Spleen (tissue), 7 donors: ENCODE data around the gene RASGEF1B.

Experiments used
- CTCF ChIP-seq, 11 experiments: fragments of 200-600 bp in 7 of 11; fragments of 450-650 bp in 4 of 11; sonication (generic) in 4 of 11; IDR thresholded peaks in 8 of 11; conservative IDR thresholded peaks in 3 of 11; 1 replicate in 7 of 11; 2 replicates in 4 of 11; pipeline versions ENCODE4 v1.4.0 to v1.8.0; 2016 to 2021; ENCODE audit warnings: antibody characterized with exemption in 11 of 11, inconsistent platforms in 4 of 11, mild to moderate bottlenecking in 1 of 11
- POLR2AphosphoS5 ChIP-seq, 3 donors: sonication (generic); formaldehyde crosslinking; IDR thresholded peaks; one replicate each; pipeline ENCODE4 v1.5.1; 2017; ENCODE audit warnings: antibody characterized with exemption in 3 of 3
- donor health status: DM: no; HTN: no; CAD: no; lungs with moderate emphysema.
- donor health status: DM: no; HTN: no; CAD: no.
- donor health status: DM: no; HTN: no; CAD: no.

GRCh38 chr4:81508411-81509185 lies 36.9 kb upstream of the RASGEF1B start:
- TF ChIP-seq CTCF (IDR thresholded peaks at IDR 0.05 in 8 of 11, conservative IDR thresholded peaks at IDR 0.05 in 3 of 11) (no peak), POLR2AphosphoS5 (IDR thresholded peaks at IDR 0.05) (no peak)
